GM19023 (cell line): ENCODE results near the gene PEX7.
"Not testable (repeated sequence)": the region's sequence is repeated elsewhere in the genome, so short reads cannot be mapped to it uniquely, and the experiment has no call there.

Source experiments
- ATAC-seq: cut with Tn5 transposase; IDR thresholded peaks from one replicate; pipeline ENCODE4 v1.9.1; 2021; ENCODE audit warnings: mild to moderate bottlenecking, moderate library complexity; ENCODE audit not compliant: unreplicated experiment

Gene PEX7

GRCh38 chr6:136893187-136893586, 70.8 kb downstream of the PEX7 start:
- no peak for ATAC-seq

- no peak for ATAC-seq
Observed at GRCh38 chr6:136895901-136896300, 73.5 kb downstream of the PEX7 start.

- no peak for ATAC-seq
Observed at GRCh38 chr6:136897071-136897470, 74.7 kb downstream of the PEX7 start.

- no peak for ATAC-seq
Observed at GRCh38 chr6:136901212-136901784, 78.9 kb downstream of the PEX7 start.

GRCh38 chr6:136904477-136904876, 82.1 kb downstream of the PEX7 start:
- ATAC-seq = not testable (repeated sequence)

GRCh38 chr6:136914947-136915346, 92.6 kb downstream of the PEX7 start:
- no peak for ATAC-seq

- ATAC-seq = no peak
Observed at GRCh38 chr6:136918706-136919105, 96.3 kb downstream of the PEX7 start.

GRCh38 chr6:136920216-136920615, 97.8 kb downstream of the PEX7 start:
- ATAC-seq = no peak

GRCh38 chr6:136920671-136921380, 98.4 kb downstream of the PEX7 start:
- no peak for ATAC-seq

GRCh38 chr6:136921381-136921935, 99.1 kb downstream of the PEX7 start:
- no peak for ATAC-seq

GRCh38 chr6:136921936-136922684, 99.7 kb downstream of the PEX7 start, which contains the start of gene SLC35D3:
TSS of gene SLC35D3 (plus strand) at chr6:136922301. CDS start at chr6:136922429, 128 bp downstream.
- ATAC-seq = no peak

- ATAC-seq = no peak
Observed at GRCh38 chr6:136922685-136923006, 100.3 kb downstream of the PEX7 start.

GRCh38 chr6:136923116-136923953, 100.9 kb downstream of the PEX7 start:
- ATAC-seq = no peak

GRCh38 chr6:136923954-136924673, 101.7 kb downstream of the PEX7 start:
- ATAC-seq = no peak

GRCh38 chr6:136926383-136926782, 104.0 kb downstream of the PEX7 start:
- no peak for ATAC-seq

GRCh38 chr6:136927292-136927691, 104.9 kb downstream of the PEX7 start:
- ATAC-seq = no peak

- ATAC-seq = no peak
Observed at GRCh38 chr6:136930528-136930927, 108.1 kb downstream of the PEX7 start.

- ATAC-seq = no peak
Observed at GRCh38 chr6:136932599-136932998, 110.2 kb downstream of the PEX7 start.

GRCh38 chr6:136945072-136945471, 122.7 kb downstream of the PEX7 start:
- ATAC-seq = no peak

GRCh38 chr6:136945711-136946121, 123.3 kb downstream of the PEX7 start:
- ATAC-seq = no peak
